Progenitor cell of endocrine pancreas (in vitro differentiated cells): ENCODE data around the gene ATF7. TPM values are rescaled to one million over a fixed set of nuclear protein-coding genes. Genes with fewer than 3 reads are reported as not detected.
"Not testable (repeated sequence)": the region's sequence is repeated elsewhere in the genome, so short reads cannot be mapped to it uniquely, and the experiment has no call there.

ENCODE experiments used
- DNase-seq: peaks from one replicate; pipeline ENCODE4 v3.0.0; 2021; ENCODE audit warnings: low spot score; ENCODE audit not compliant: unreplicated experiment
- H3K27ac Mint-ChIP-seq: 2 replicates; pipeline ENCODE4 v1.8.0; 2021; ENCODE audit warnings: mild to moderate bottlenecking, moderate library complexity, mixed read lengths
- H3K27me3 Mint-ChIP-seq: 2 replicates; pipeline ENCODE4 v1.8.0; 2021; ENCODE audit warnings: mixed read lengths
- H3K36me3 Mint-ChIP-seq: 2 replicates; pipeline ENCODE4 v1.8.0; 2022; ENCODE audit warnings: mixed read lengths; ENCODE audit not compliant: insufficient read depth
- H3K4me1 Mint-ChIP-seq: 2 replicates; pipeline ENCODE4 v1.8.0; 2021; ENCODE audit warnings: low read depth, mixed read lengths
- H3K4me3 Mint-ChIP-seq: 2 replicates; pipeline ENCODE4 v1.8.0; 2021; ENCODE audit warnings: low read depth, mild to moderate bottlenecking, moderate library complexity, mixed read lengths
- H3K9me3 Mint-ChIP-seq: 2 replicates; pipeline ENCODE4 v1.8.0; 2021; ENCODE audit warnings: low read depth, mixed read lengths
- total RNA-seq: library from RNA; stranded (reverse); gene quantifications from 2 replicates; pipeline ENCODE4 v1.2.1, GENCODE V29; 2021
- TF ChIP-seq, protein P1 (sequence below): fragments of 200-600 bp; sonication (generic); IDR thresholded peaks from one replicate; pipeline ENCODE4 v1.5.0; 2021; ENCODE audit warnings: antibody characterized with exemption, mild to moderate bottlenecking; ENCODE audit not compliant: unreplicated experiment

The ATF7 gene
- total RNA-seq, 1 donor from 2014 or later: 51.7 TPM

DNA sequence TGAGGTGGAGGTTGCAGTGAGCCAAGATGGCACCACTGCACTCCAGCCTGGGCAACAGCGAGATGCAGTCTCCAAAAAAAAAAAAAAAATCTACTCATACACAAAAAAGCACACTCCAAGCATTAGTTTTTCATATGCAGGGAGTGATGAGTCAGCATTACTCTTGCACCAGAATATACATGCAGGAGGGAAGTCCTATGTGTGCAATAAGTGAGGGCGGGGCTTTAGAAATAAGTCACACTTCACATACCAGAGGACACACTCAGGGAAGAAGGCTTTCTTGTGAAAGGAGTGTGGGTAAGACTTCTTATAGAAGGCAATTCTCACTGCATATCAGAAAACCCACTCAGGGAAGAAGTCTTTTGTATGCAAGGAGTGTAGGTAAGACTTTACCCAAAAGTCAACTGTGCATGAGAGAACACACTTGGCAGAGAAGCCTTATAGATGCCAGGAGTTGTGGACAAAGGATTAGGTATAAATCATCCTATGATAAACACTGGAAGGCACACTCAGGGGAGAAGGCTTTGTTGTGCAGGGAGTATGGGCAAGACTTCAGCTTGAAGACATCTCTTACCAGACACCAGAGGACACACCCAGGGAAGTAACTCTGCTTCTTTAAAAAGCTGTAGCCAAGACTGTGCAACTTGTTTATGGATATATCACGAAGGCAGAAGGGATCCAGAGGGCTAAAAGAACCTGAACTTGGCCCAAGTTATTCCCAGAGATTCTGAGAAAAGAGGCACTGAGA lies 50.5 kb downstream of the ATF7 start:
- TF ChIP-seq, protein P1, sequence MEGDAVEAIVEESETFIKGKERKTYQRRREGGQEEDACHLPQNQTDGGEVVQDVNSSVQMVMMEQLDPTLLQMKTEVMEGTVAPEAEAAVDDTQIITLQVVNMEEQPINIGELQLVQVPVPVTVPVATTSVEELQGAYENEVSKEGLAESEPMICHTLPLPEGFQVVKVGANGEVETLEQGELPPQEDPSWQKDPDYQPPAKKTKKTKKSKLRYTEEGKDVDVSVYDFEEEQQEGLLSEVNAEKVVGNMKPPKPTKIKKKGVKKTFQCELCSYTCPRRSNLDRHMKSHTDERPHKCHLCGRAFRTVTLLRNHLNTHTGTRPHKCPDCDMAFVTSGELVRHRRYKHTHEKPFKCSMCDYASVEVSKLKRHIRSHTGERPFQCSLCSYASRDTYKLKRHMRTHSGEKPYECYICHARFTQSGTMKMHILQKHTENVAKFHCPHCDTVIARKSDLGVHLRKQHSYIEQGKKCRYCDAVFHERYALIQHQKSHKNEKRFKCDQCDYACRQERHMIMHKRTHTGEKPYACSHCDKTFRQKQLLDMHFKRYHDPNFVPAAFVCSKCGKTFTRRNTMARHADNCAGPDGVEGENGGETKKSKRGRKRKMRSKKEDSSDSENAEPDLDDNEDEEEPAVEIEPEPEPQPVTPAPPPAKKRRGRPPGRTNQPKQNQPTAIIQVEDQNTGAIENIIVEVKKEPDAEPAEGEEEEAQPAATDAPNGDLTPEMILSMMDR: no peak
- no peaks in the 10 kb centered on the region for H3K27me3 Mint-ChIP-seq
- peaks cover 15% of the 10 kb centered on the region for H3K36me3 Mint-ChIP-seq
- no peak overlapping the region for H3K4me3 Mint-ChIP-seq
- H3K27ac Mint-ChIP-seq: no peak overlapping the region
- no peaks in the 10 kb centered on the region for H3K4me1 Mint-ChIP-seq
- H3K9me3 Mint-ChIP-seq: no peaks in the 10 kb centered on the region
- no peak for DNase-seq

DNA sequence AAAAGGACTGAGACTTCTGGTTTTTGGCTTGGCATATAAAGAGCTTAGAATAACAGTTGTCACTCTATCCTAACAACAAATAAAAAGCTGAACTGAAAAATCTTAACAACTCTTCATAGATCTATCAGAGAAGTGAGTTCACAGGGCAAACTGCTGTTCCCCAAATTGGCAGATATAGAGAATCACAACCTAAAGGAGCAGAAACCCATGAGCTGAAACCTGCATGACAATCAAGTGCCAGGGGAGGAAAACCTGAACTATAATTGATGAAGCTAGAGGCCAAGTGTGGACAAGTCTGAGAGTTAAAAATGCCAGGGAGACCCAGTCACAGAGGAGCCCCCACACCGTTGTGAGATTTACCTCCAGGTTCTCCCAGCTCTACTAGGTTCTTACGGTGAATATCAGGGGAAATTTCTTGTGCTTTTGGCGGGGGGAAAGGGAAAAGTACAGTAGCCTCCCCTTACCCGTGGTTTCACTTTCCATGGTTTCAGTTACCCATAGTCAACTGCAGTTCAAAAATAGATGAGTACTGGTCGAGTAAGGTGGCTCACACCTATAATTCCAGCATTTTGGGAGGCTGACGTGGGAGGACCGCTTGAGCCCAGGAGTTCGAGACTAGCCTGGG lies 53.9 kb downstream of the ATF7 start:
- TF ChIP-seq, protein P1: no peak

DNA sequence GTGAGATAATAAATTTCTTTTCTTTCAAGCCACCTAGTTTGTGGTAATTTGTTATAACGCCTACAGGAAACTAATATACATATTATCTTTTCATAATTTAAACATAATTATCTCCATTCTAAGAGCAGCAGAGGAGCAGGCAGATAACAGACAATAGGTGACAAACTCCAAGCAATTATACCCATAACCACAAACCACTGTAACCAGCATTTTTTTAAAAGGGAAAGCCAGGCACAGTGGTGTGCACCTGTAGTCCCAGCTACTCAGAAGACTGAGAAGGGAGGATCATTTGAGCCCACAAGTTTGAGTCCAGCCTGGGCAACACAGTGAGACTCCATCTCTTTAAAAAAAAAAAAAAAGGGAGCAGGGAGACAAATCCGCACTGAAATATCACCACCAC lies 54.9 kb downstream of the ATF7 start:
- Mint-ChIP-seq H3K27ac (no peak overlapping the region), H3K4me3 (no peak overlapping the region), H3K27me3 (no peaks in the 10 kb centered on the region), H3K9me3 (no peaks in the 10 kb centered on the region), H3K36me3 (peaks cover 5% of the 10 kb centered on the region), H3K4me1 (peaks cover 1% of the 10 kb centered on the region)
- no peak for DNase-seq
- TF ChIP-seq, protein P1: no peak

More for the DNA sequence above, 53.9 kb downstream of the ATF7 start:
- Mint-ChIP-seq H3K36me3 (peaks cover 12% of the 10 kb centered on the region), H3K4me1 (peaks cover 1% of the 10 kb centered on the region), H3K27me3 (no peaks in the 10 kb centered on the region), H3K27ac (no peak overlapping the region), H3K9me3 (no peaks in the 10 kb centered on the region), H3K4me3 (no peak overlapping the region)
- no peak for DNase-seq

DNA sequence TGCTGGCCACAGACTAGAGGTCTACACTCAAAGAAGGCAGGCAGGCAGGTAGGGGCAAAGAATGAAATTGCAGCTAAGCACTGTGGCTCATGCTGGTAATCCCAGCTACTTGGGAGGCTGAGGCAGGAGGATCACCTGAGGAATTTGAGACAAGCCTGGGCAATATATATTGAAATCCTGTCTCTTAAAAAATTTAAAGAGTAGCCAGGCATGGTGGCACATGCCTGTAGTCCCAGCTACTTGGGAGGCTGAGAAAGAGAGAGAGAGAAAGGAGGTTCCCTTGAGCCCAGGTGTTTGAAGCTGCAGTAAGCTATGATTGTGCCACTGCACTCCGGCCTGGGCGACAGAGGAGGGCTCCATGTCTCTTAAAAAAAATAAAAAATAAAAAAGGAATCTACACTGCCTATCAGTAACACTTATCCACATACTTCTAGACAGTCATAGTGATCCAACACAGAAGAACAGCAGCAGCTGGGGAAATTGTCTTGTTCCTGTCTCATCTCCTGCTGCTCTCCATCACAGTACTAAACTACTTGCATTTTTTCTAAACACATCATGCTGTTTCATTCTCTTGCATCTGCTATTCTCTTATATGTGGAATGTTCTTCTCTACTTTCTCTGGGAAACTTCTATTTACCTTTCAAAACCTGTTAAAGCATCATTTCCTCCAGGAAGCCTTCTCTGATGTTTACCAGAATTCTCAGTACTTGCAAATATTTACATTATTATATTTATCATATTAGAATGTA lies 57.2 kb downstream of the ATF7 start:
- Mint-ChIP-seq H3K27ac (no peak overlapping the region), H3K36me3 (peaks cover 5% of the 10 kb centered on the region), H3K9me3 (no peaks in the 10 kb centered on the region), H3K27me3 (no peaks in the 10 kb centered on the region), H3K4me1 (peaks cover 1% of the 10 kb centered on the region), H3K4me3 (no peak overlapping the region)
- TF ChIP-seq, protein P1: no peak
- DNase-seq: no peak

DNA sequence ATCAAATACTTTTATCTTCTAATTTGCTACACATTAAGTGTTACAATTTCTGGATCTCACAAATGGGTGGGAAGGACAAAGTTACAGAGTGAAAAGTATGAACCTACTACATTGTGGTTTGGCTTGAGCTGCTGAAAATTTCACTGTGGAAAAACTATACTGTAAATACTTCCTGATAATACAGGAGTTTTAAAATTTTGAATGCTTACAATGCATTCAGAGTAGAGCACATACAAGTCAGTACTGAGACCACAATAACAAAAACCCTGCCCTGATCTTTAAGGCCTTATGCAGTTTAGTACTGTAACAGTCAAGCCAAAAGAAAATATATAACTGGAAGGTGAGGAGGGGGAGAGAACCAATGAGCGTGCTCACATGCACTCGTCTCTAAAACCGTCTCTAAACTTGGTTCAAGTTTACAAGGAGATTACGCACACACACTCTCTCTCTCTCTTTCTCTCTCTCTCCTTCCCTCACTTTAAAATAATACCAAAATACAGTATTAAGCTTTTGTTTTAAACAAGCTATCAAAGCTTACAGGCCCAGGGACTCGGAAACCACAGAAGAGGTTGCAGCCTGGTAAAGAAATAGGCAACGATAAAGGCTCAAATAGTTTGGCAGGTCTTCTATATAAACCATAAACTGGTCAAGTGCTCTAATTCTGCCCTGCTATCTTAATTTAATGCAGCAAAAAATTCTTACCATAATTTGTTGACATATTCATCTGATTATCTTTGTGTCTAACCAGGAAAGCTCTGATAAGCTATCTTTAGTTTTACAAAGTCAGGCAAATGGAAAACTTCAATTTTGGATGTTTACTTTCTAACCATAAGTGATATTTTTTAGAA lies 58.0 kb downstream of the ATF7 start:
- H3K27me3 Mint-ChIP-seq: no peaks in the 10 kb centered on the region
- TF ChIP-seq, protein P1: no peak

DNA sequence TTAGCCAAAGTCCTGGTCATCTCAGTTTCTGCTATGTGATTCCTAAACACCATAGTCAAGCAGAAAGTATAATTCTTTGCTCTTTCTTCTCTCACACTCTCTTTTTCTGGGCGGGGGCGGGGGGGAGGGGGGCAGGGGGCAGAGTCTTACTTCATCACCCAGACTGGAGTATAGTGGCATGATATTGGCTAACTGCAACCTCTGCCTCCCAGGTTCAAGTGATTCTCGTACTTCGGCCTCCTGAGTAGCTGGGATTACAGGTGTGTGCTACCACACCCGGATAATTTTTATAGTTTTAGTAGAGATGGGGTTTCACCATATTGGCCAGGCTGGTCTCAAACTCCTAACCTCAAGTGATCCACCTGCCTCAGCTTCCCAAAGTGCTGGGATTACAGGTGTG lies 60.8 kb downstream of the ATF7 start:
- not testable (repeated sequence) for H3K4me1 Mint-ChIP-seq, H3K36me3 Mint-ChIP-seq, DNase-seq, H3K27ac Mint-ChIP-seq, H3K4me3 Mint-ChIP-seq, H3K9me3 Mint-ChIP-seq, H3K27me3 Mint-ChIP-seq

More for the DNA sequence above, 58.0 kb downstream of the ATF7 start:
- H3K9me3 Mint-ChIP-seq: no peaks in the 10 kb centered on the region
- no peak for DNase-seq
- H3K27ac Mint-ChIP-seq: peak overlapping the region; percentile 27
- H3K4me3 Mint-ChIP-seq: no peak overlapping the region
- peaks cover 5% of the 10 kb centered on the region for H3K36me3 Mint-ChIP-seq
- peaks cover 1% of the 10 kb centered on the region for H3K4me1 Mint-ChIP-seq
